NCI-H187 treated with DMSO at 0.1 percent for 48 hours (cell line): ENCODE results near the gene SIX2.
"Not testable (repeated sequence)": the region's sequence is repeated elsewhere in the genome, so short reads cannot be mapped to it uniquely, and the experiment has no call there.

Source experiments
- DNase-seq: peaks from one replicate; lab custom pipeline; 2025; lab: John Stamatoyannopoulos, UW

Gene SIX2

DNA sequence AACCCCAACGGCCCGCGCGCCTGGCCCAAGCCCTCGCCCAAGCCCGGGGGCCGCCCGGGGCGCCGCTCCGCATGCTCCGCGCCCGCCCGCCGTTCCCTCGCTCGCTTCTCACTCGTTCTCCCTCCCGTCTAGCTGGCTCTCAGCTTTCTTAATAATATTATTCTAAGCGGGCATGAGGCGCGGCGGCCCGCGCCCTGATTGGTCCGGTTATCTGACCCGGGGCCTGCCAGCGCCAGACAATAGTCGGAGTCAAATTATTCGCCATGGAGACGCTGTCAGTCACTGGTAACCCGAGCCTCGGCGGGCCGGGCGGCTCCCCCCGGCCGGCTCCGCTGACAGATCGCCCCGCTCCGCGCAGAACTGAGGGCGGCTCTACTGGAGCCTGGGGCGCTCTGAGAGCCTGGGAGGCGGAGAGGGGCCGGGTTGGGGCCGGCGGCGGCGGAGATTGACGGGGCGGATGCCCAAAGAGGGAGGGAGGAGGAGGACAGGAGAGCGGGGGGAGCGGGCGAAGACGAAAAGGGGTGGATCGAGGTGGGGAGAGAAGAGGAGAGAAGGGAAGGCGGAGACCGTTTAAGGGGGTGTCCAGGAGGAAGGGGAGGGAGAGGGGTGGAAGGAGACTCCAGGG, at the start of gene SIX2:
TSS of gene SIX2 (minus strand) at position 150 of the 625 bp plus-strand sequence. CDS start 342 bp downstream, outside the sequence.
- DNase-seq = peak; percentile 99

DNA sequence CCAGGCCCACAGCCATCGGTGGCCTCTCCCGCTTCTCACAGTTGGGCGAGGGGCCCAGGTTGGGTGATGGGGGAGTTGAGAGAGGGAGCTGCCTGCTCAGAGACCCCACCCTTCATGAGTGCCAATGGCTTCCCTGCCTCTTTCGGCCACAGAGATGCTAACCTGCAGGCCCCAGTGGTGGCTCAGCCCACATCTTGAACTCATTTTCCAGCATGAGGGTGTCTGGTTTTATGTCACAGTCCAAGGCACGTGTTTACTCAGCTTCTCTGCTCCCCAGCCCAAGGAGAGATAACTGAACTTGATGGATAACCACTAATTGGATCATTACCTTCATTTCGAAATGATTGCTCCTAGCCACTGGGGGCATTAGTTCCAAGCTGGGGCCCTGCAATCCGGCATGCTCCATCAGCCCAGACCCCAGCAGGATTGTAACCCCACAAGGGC, 45.9 kb upstream of the SIX2 start:
- DNase-seq = no peak

DNA sequence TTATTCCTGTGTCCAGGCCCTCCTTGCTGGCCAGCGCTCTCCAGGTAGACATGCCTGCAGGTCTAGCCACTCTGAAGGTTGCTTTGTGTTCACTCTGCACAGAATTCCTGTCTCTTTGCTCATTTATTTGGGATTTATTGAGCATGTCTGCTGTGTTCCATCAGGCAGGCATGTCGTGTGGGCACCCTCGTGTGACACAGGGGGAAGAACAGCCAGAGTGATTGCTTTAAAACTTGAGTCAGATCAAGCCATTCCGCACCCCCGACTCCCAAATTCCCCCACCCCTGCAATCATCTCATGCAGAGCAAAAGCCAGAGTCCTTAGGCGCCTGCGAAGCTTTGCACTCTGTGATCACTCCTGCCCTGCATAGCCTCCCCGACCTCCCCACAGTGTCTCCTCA, 44.7 kb upstream of the SIX2 start:
- no peak for DNase-seq

DNA sequence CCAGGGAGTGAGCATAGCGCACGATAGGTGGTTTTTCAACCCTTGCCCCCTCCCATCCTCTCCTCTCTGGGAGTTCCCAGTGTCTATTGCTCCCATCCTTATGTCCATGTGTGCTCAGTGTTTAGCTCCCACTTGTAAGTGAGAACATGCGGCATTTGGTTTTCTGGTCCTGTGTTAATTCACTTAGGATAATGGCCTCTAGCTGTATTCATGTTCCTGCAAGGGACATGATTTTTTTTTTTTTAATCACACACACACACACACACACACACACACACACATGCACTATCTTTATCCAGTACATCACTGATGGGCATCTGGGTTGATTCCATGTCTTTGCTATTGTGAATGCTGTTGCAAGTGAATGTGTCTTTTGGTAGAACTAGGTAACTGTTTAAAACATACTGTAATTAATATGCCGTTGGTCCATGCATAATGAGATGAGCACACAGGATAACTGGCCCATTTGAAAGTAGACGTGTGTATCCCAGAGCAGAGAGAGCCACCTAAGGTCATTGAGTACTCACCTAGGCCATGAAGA, 43.2 kb upstream of the SIX2 start:
- no peak for DNase-seq

DNA sequence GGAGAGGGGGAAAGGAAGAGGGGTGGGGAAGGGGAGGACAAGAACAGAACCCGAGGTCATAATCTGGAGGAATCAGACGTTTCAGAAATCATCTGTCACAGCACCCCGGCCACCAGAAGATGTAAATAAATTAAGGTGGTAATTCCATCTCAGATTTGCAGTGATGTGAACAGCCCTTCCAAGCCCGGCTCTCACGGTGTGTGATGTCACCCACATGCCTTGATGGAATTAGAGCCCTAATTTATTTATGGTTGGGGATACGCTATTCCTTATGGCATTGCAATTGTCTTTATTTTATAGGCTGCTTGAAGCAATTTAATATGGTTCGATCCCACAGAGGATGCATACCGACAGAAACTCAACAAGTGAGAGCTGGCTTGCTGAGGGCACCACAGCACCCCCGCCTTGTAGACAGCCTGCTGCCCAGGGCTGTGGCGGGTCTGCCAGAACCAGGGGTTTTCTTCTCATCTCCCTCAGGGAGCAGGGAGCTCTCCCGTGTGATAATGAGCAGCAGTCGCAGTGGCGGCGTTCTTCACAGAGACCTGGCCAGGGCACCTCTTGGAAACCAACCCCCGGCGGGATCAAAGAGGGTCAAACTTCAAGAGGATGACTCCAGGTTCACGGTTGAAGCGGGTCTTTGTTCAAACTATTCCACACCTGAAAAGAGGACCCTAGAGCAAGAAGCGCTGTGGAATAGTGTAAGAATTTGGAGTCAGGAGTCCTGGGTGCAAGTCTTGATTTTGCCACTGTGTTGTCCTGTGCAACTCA, 40.5 kb upstream of the SIX2 start:
- no peak for DNase-seq

DNA sequence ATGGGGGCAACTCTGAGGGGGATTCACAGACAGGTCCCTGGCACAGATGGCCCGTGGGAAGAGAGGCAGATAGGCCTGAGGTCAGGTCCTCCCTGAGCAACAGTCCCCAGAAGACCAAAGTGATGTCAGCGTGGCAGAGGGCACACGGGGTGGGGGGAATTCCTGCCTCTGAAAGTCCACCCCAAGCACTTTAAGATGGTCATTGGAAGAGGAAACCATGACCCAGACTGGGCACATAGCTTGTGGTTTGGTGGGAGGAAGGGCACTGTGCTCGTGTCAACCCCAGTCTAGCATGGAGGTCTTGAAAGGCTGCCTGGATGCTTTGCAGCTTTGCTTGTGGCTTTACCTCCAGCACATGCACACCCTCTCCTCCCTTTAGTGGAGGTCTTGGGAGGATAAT, 38.0 kb upstream of the SIX2 start:
- DNase-seq = no peak

DNA sequence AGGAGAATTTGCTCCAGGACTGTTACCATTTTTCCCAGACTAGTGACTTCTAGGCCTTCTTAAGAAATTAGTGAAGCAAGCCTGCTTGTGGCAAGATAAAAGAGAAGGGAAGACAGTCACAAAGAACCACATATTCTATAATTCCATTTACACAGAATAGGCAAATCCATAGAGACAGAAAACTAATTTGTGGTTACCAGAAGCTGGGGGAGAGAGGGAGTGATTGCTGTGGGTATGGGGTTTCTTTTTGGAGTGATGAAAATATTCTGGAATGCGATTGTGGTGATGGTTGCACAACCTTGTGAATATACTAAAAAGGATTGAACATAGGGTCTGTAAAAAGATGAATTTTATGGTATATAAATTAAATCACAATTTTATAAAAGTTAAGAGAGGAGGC, 37.5 kb upstream of the SIX2 start:
- DNase-seq = no peak

DNA sequence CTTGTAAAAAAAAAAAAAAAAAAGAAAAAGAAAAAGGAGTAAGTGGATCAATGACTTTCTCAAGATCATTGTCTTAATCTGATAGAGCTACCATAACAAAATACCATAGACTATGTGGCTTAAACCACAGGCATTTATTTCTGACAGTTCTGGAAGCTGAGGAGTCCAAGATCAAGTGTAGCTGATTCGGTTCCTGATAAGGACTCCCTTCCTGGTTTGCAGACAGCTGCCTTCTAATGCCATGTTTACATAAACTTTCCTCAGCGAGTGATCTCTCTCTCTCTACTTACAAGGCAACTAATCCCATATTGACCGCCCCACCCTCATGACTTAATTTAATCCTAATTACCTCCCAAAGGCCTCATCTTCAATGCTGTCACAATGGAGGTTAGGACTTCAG, 36.5 kb upstream of the SIX2 start:
- no peak for DNase-seq

DNA sequence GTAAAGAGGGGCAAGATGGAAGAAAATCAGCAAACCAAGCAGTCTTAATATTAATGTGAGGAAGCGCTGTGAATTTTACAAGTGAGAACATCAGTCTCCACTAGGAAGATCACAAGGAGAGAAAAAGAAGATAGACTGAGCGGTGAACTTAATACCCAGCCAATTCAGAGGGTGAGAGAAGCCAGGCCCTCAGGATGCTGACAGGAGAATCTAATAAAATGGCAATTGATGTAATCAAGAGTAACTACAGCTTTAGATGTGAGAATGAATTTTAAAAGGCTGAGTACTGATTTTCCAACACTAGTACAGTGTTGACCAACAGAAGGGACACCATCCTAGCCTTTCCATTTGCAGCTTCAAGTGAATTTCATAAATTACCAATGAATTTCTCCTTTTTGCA, 35.7 kb upstream of the SIX2 start:
- no peak for DNase-seq

DNA sequence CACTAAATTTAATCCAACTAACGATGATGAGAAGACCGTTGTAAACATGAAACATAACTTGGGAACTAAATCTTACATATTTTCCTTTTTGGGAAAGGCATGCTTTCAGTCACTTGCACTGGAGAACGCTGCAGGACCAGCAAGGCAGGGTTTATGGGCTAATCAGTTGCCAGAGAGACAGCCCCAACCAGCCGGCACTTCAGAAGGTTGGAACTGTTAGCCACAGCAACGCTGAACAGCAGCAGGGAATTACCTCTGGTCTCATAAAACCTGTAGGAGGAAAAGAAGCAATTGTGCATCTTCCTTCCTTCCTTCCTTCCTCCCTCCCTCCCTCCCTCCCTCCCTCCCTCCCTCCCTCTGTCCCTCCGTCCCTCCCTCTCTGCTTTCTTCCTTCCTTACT, 33.9 kb upstream of the SIX2 start:
- DNase-seq = no peak

DNA sequence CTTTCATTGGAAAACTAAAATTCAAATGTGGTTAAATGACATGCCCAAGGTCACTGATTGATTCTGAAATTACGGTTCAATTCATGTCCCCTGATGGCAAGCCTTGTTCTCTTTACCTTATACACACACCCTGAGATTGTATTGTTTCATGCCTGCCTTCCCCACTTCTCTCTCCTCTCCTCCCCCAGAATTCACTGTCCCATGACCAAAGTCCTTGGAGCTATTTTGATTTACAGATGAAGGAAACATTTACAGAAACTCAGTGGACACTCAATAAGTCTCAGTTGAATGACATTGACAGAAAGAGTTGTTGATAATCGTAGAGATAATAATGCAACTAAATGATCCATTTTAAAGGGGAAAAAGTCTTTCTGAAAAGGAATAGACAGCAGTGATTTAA, 33.1 kb upstream of the SIX2 start:
- no peak for DNase-seq

DNA sequence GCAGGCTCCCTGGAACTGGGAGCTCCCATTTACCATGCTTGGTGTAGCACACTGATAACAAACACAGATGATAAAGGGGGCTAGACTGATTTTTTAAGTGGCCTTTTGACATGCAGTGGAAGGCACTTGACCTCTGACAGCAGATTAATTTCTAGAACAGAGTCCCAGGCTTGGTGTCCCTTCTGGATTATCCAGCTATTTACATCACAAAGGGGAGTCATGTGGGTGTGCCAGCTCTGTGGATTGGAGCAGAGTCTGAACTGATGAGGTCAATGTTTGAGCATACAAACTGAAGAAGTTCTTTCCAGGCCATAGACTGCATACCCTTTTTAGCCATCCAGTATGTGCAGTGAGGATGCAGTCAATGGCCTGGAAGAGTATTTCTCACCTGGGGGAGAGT, 31.5 kb upstream of the SIX2 start:
- no peak for DNase-seq

DNA sequence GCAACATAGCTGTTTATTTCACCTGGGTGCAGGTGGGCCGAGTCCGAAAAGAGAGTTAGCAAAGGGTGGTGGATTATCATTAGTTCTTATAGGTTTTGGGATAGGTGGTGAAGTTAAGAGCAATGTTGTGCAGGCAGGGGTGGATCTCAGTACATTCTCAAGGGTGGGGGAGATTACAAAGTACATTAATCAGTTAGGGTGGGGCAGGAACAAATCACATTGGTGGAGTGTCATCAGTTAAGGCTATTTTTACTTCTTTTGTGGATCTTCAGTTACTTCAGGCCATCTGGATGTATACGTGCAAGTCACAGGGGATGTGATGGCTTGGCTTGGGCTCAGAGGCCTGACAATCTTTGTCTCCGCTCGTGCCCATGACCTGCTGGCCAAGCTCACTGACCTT, 30.6 kb upstream of the SIX2 start:
- not testable (repeated sequence) for DNase-seq

DNA sequence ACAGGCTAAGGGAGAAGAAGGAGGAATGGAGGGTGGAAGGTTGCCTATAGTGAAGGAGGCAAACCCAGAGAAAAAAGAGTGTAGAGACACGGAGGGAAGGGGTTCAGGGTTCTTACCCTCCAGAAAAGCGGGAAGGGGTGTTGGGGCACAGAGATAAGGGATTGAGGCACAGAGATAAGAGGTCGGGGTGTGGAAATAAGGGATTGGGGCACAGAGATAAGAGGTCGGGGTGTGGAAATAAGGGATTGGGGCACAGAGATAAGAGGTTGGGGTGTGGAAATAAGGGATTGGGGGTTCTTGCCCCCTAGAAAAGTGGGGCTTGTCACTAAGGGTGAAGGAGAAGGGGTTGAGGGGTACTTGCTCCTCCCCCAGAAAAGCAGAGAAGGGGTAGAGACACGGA, 29.6 kb upstream of the SIX2 start:
- DNase-seq = not testable (repeated sequence)

DNA sequence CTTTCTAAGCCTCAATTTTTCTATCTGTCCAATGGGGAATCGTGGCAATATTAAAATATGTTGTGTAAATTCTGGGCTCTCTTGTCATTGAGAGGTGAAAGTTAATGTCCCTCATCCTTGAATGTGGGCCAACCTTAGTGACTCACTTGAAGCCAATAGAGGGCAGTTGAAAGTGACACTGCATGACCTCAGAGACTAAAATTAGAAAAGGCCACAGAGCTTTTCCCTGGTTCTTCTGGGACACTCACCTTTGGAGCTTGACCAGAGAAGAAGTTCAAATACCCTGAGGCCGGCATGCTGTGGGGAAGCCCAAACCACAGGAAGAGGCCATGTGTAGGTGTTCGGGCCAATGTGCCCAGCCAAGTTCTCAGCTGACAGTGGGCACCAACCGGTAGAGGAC, 24.1 kb upstream of the SIX2 start:
- no peak for DNase-seq

DNA sequence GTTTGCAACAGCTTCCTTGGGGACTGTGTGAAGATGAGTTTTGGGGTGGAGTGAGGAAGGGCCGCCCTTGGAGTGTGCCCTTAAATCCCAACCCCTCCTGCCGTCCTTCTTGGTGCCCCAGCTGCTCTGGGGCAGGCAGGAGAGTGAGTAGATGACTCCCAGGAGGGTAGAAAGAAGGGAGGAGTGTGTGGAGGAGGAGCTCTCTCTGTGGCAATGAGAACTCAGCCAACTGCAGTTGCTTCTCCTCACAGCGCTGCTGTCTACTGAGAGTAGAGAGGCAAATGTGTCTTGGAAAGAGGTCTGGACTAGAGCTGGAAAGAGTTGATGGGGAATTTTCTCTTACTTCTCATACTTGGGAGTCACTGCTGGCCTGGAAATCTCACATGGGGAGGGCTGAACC, 21.8 kb upstream of the SIX2 start:
- DNase-seq = no peak

DNA sequence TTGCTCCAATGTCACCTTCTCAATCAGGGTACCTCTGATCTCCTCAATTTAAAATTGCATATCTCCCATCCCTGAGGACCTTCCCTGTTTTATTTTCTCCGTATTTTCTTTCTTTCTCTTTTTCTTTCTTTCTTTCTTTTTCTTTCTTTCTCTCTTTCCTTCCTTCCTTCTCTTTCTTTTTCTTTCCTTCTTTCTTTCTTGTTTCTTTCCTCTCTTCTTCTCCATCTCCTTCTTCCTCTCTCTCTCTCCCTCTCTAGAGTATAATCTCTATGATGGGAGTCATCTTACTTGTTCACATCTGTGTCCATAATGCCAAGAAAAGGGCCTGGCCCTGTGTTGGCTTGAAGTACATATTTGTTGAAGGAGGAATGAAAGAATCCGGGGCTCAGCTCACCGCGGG, 21.3 kb upstream of the SIX2 start:
- no peak for DNase-seq

DNA sequence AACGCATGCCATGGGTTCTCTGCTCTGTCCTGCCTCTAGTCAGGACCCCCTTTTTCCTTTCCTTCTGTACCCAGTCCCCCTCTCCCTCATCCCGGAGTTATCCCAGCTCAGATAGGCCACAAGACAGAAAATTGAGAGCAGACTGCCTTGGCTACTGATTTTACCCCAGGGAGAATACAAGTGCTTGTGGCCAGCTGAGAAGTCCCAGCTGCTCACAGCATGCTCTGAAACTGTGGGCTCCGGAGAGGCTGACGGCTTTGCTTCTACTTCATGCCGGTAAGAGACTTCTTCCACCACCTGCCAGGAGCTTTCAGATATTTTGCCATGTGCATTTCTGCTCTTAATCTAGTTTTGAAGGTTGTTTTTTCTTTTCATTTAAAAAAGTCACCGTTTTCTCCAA, 20.0 kb upstream of the SIX2 start:
- DNase-seq = no peak

DNA sequence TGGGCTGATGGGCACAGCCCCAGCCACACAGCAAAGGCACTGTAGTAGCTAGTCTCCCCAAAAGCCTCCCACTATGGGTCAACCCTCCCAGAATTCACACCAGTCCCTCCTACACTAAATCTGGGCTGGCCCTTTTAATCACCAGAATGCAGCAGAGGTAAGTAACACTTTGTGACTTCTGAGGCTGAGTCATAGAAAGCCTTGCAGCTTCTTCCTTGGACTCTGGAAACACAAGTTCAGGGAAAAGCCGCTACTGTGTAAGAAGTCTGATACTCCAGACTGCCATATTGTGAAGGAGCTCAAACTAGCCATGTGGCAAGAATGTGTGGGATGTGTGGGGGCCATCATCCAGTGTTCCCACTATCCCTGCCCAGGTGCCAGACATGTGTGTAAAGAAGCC, 19.0 kb upstream of the SIX2 start:
- no peak for DNase-seq

DNA sequence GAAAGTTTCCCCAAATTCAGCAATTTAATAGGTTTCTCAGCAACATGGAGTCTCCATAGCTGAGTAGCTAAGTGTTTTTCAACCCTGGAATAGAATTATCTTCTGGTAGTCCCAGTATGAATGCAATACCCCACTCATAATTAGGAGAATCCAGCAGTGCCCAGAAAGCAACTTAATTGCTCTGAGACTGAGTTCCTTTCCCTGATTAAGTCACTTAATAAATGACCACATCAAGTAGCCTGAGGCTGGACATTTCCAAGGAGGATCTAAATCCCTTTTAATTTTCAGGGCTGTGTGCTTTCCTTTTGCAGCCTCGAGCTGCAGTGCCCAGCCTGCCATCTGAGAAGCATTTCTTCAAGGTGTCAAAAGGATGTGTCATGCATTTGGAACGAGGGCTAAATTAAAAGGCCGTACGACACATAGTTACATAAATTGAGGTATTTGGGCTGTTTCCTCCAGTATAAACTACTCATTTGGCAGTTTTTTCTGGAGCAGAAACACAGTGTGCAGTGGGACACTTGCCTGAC, 17.7 kb upstream of the SIX2 start:
- DNase-seq = no peak

DNA sequence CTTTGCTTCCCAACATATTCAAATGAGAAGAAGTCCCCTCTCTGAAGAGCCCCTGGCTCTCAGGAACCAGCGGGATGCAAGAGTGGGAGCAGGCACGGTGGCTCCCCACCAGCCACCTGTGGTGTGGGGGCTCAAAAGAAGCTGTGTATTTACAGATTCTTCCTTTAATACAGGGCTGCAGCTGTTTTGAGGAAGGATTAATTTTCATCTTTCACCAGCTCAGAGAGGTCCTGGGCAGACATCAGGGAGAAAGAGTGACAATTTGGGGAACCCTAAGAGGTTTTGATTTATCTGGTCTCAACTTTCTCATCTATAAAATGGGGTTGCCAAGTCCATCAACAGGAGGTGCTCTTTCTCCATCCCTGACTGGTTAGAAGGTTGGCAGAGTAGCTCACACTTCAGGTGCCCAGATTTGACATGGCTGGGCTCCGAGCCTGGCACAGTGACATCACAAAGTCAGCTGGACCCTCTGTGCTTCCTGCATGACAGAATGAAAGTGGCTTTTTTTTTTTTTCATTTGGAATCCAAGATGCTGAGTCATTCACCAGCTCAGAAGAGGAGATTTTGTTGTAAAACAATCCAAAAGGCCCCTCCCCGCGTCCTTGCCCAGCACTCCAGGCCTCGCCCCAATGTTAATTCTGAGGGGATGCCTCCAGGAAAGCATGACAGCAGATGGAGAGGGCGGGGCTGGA, 15.5 kb upstream of the SIX2 start:
- no peak for DNase-seq

DNA sequence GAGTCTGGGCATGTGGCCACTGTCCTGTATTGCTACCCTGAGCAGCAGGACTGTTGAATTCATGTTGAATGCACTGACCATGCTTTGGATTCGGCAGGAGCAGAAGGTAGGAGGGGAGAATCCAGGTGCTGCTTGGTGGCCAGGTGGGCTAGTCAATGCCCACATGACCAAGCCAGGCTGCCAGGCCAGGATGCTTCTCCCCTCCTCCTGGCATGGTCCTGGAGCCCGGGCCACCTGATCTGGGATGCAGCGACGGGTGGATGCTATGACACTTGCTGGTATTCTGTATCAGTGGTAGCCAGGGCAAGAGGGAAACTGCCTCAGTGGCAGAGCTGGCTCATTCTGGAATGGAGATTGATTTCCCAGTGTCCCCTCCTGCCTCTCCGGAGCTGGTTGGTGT, 14.8 kb upstream of the SIX2 start:
- no peak for DNase-seq

DNA sequence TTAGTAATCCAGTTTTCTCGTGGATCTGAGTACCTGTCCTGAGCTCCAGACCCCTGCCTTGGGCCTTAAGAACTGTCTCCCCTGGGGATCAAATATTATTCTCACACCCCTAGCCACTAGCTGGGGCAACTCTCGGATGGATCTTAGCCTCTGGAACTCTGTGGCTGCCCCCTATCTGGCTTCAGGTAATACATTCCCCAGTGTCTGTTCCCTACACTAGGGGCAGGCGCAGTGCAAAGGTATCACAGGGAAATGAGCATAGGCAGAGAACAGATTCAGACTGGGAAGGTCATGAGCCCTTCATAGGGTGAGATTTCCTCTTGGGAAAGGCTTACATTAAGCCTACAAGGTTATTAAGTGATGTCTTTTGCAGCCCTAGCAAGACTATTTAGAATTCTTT, 11.2 kb upstream of the SIX2 start:
- DNase-seq = no peak
